HG03342 (cell line): ENCODE measurements around the gene GIT2.
"Not testable (repeated sequence)": the region's sequence is repeated elsewhere in the genome, so short reads cannot be mapped to it uniquely, and the experiment has no call there.

ENCODE experiments used
- ATAC-seq: cut with Tn5 transposase; IDR thresholded peaks from one replicate; pipeline ENCODE4 v1.9.1; 2021; ENCODE audit warnings: mild to moderate bottlenecking, moderate library complexity; ENCODE audit not compliant: unreplicated experiment

GIT2 gene, protein sequence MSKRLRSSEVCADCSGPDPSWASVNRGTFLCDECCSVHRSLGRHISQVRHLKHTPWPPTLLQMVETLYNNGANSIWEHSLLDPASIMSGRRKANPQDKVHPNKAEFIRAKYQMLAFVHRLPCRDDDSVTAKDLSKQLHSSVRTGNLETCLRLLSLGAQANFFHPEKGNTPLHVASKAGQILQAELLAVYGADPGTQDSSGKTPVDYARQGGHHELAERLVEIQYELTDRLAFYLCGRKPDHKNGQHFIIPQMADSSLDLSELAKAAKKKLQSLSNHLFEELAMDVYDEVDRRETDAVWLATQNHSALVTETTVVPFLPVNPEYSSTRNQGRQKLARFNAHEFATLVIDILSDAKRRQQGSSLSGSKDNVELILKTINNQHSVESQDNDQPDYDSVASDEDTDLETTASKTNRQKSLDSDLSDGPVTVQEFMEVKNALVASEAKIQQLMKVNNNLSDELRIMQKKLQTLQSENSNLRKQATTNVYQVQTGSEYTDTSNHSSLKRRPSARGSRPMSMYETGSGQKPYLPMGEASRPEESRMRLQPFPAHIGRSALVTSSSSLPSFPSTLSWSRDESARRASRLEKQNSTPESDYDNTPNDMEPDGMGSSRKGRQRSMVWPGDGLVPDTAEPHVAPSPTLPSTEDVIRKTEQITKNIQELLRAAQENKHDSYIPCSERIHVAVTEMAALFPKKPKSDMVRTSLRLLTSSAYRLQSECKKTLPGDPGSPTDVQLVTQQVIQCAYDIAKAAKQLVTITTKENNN

GRCh38 chr12:109995686-109996482 is at the start of gene GIT2:
Gene GIT2, minus strand, starts transcription at chr12:109996368. Its CDS starts 144 bp downstream, at chr12:109996224.
- peak; percentile 65 for ATAC-seq

DNA sequence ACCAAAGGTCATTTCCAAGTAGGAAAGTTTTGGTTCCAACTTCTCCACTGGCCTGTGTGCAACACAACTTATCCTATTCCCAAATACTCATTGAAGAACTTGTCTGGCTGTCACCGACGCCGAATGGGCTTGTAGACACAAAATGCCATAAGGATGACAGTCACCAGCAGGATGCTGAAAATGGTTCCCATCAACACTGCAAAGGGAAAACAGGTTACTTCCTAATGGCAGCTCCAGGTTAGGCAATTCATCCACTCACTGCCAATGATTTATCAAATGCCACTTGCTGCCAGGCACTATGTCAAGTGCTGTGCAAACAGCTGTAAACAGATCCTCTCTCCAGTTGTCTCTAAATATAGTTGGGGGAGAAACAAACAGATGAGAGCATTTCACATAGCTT is 46.1 kb upstream of the GIT2 start:
- no peak for ATAC-seq

DNA sequence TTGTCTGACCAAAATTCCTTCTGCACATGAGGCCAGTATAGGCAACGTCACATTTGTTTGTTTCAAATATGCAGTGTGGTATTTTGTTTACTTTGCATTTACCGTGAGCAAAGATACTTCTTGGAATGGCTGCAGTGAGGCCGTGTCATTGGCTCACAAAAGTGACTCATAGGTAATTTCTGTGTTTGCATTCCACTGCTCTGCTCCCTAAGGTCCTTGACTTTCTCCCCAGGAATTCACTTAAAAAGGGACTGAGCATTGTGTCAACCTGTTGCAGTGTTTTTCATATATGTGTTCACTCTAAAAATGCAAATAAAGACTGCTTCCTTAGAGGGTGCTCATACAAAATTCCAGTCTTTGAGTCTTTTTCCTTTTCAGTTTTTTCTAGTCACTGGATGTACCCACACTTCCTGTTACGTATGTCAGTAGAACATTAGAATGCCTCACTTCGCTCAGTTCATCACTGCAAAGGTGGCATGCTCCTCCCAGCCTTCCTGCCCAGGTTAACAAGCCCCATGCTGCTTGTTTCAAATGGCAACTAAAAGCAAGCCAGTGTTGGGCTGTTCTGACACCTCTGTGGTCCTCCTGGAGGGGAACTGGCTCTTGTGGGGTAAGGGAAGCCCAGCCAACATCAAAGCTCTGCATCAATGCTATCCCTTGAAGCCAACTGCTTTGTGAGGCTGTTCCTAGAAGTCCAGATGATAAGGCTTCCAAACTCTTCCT is 43.1 kb upstream of the GIT2 start:
- no peak for ATAC-seq

DNA sequence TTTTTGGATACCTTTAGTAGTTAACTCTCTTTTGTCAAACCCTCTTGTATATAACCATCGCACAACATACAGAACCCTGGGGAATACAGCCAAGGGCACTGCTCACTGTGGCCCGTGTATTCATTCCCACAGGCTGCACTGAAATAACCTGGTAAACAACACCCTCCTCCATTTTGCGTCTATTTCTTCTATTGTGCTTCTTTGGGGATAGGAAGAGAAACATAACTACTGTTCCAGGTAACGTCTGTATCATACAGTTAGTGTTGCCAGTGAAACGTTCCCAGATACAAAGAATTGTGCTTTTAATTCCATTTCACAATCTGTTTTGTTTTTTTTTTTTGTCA is 42.5 kb upstream of the GIT2 start:
- no peak for ATAC-seq

GRCh38 chr12:110037315-110037714 is 41.1 kb upstream of the GIT2 start:
- no peak for ATAC-seq

DNA sequence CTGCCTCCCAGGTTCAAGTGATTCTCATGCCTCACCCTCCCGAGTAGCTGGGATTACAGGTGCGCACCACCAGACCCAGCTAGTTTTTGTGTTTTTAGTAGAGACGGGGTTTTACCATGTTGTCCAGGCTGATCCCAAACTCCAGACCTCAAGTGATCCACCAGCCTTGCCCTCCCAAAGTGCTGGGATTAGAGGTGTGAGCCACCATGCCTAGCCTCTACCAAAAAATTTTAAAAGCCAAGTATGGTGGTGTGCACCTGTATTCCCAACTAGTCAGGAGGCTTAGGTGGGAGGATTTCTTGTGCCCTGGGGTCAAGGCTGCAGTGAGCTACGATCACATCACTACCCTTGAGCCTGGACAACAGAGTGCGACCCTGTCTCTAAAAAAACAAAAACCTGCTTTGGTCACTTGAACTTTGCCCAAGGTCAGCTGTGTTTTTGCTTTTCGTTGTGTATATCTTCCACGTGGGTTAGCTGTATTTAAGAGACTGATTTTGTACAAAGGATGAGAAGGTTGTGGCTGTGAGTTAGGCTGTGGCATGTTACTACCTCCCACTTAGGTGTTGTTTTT is 39.5 kb upstream of the GIT2 start:
- no peak for ATAC-seq

- no peak for ATAC-seq
Observed at GRCh38 chr12:110033888-110034287, 37.7 kb upstream of the GIT2 start.

- no peak for ATAC-seq
Observed at GRCh38 chr12:110029290-110029815, 33.2 kb upstream of the GIT2 start.

DNA sequence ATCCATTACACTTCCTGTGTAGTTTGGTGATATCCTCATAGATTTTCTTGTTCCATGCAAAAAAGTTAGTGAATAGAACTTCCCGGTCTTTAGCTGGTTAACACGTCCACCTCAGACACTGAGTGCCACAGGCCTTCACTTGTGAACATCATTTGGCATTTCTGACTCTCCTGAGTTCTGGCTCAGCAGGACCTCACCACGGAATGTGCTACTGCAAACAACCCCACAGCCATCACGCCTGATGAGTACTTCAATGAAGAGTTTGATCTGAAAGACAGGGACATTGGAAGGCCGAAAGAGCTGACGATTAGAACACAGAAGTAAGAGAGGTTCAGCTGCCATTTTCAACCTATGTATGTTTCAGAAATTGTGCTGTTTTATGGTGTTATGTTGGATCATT is 32.2 kb upstream of the GIT2 start:
- no peak for ATAC-seq

- no peak for ATAC-seq
Observed at GRCh38 chr12:110024051-110024450, 27.9 kb upstream of the GIT2 start.

DNA sequence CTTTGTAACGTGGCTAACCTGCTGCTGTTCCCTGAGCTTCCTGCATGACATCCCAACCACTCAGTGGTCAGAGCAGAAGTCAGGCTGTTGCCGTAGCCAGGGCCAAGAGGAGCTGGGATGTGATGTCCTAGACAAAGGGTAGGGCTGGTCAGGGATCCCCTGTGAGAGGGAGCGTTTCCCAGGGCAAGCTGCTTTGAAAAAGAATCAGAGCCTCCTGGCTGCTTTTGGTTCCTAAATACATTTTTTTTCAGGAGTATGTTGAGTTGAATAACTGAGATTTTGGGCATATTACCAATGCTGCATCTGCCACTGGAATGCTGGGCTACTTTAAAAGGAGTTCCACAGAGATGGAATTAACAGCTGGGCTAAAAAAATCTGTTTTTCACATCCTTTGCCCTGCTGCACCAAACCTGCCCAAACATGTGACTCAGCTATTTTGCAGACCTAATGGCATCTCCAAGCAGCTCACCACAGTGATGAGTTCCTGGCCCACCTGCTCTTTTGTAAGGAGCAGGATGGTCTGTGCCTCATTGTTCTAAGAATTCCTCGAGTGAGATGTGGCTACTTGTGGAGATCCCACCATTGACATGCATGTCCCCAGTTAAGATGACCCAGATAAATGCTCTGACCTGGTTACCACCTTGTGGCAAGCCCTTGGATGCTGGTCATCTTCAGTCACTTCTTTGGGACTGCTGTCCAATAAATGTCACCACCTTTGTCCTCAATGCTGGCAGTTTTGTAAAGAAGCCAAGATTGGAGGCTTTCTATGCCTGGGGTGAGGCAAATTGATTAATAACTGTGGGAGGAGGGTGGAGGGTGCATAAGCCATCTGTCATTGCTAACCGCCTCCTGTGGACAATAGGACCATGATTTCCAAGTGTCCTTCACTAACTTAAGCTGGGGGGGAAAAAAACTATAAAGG is 27.2 kb upstream of the GIT2 start:
- ATAC-seq: no peak

- no peak for ATAC-seq
Observed at GRCh38 chr12:110020956-110021355, 24.8 kb upstream of the GIT2 start.

DNA sequence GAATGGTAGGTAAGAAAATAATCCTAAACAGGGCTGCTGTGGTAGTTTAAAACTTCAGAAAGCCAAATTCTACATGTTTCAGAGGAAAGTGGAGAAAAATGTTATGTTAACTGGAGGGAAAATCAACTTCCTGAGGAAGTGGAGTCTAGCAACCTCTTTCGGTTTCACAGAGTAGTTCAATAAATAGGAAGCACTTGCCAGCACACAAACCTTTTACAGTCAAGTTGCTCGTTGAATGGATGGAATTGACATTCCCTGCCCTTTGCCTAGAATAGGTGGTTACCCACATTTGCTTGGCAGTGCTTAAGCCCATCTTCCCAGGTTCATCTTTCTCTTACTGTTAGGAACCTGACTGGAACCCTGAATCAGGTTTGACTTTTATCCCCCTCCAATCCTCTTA is 19.0 kb upstream of the GIT2 start:
- no peak for ATAC-seq

GRCh38 chr12:110012659-110013058 is 16.5 kb upstream of the GIT2 start:
- no peak for ATAC-seq

- ATAC-seq: peak; percentile 57
Observed at GRCh38 chr12:110012137-110012536, 16.0 kb upstream of the GIT2 start.

DNA sequence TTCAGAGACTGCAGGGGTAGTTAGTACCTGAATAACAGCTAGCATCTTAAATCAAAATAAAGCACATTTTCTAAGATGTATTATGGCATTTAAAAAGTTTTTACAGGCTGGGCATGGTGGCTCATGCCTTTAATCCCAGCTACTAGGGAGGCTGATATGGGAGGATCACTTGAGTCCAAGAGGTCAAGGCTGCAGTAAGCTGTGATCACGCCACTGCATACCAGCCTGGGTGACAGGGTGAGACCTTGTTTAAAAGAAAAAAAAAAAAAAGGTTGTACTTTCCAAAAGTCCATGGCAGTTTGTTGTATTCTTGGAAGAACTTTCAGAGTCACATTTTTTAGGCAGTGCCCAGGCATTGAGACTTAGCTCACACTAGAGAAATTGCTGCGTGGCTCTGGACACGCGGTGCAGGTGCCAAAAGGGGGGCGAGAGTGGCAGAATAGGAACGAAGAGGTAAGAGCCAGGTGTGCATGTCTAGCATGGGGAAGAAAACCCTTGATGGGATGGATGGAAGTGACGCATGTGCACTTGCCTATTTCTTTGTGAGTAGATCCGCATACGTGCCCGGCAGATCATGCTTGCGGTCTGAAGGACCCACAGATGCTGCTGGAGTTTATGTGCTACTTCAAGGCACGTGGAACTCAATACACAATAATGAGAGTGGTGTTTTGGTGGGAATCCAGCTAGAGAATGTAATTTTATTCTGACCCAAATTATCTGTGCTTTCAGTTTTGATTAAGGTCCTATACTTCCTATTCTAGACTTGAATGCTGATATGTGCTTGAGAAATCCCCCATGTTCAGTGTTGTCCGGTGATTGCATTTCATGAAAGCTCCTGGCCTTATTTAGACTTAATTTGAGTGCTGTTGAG is 14.9 kb upstream of the GIT2 start:
- no peak for ATAC-seq

GRCh38 chr12:110008681-110009398 is 12.7 kb upstream of the GIT2 start:
- not testable (repeated sequence) for ATAC-seq

DNA sequence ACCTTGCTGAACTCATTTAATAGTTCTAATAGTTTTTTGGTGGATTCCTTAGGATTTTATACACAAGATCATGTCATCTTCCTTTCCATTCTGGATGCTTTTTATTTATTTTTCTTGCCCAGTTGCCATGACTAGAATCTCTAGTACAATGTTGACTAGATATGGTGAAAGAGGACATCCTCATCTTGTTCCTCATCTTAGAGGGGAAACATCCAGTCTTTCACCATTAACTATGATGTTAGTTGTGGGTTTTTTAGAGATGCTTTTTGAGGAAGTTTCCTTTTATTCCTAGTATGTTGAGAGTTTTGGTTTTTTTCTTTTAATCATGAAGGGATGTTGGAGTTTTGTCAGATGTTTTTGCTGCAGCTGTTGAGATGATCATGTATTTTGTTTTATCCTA is 11.7 kb upstream of the GIT2 start:
- no peak for ATAC-seq
